ENCODE results near the gene MAPK1. TPM values are rescaled to one million over a fixed set of nuclear protein-coding genes. Genes with fewer than 3 reads are reported as not detected.
A peak's percentile ranks its signal among the peaks of the same experiment; 100 is the strongest.
"Not testable (repeated sequence)": the region's sequence is repeated elsewhere in the genome, so short reads cannot be mapped to it uniquely, and the experiment has no call there.

MAPK1 gene
- polyA plus RNA-seq, 1 experiment = 154 TPM

DNA sequence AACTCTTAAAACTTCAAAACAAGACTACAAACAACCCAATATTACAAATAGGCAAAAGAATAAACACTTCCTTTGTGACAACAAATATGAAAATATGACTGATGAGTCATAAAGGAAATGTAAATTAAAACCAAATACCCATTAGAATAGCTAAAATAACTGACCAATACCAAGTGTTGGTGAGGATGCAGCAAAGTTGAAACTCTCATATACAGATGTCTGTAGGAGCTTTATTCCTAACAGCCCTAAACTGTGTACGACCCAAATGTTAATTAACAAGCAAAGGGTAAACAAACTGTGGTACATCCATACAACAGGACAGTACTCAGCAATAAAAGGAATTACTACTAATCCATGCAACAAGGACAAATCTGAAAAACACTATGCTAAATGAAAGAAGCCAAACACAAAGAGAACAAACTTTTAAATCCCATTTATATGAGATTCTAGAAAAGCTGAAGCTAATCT is 43.0 kb downstream of the MAPK1 start:
- Histone ChIP-seq H3K27me3 (ENCODE audit: control insufficient read depth, insufficient read depth, low read length) (no peaks in the 10 kb centered on the region), H3K9me3 (ENCODE audit: control insufficient read depth, insufficient read depth, low read length) (no peaks in the 10 kb centered on the region; the same call in 1 of the 2 replicates), H3K4me3 (ENCODE audit: low read depth, low read length) (no peak overlapping the region), H3K27ac (ENCODE audit: low read depth, low read length) (no peak overlapping the region)
- ChIA-PET POLR2A (no interaction called here), CTCF (no interaction called here)
- TF ChIP-seq, protein P1, sequence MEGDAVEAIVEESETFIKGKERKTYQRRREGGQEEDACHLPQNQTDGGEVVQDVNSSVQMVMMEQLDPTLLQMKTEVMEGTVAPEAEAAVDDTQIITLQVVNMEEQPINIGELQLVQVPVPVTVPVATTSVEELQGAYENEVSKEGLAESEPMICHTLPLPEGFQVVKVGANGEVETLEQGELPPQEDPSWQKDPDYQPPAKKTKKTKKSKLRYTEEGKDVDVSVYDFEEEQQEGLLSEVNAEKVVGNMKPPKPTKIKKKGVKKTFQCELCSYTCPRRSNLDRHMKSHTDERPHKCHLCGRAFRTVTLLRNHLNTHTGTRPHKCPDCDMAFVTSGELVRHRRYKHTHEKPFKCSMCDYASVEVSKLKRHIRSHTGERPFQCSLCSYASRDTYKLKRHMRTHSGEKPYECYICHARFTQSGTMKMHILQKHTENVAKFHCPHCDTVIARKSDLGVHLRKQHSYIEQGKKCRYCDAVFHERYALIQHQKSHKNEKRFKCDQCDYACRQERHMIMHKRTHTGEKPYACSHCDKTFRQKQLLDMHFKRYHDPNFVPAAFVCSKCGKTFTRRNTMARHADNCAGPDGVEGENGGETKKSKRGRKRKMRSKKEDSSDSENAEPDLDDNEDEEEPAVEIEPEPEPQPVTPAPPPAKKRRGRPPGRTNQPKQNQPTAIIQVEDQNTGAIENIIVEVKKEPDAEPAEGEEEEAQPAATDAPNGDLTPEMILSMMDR (IDR thresholded peaks at IDR 0.05; ENCODE audit: low read depth, low read length) = no peak
- DNase-seq (ENCODE audit: low read depth, low spot score) = no peak

DNA sequence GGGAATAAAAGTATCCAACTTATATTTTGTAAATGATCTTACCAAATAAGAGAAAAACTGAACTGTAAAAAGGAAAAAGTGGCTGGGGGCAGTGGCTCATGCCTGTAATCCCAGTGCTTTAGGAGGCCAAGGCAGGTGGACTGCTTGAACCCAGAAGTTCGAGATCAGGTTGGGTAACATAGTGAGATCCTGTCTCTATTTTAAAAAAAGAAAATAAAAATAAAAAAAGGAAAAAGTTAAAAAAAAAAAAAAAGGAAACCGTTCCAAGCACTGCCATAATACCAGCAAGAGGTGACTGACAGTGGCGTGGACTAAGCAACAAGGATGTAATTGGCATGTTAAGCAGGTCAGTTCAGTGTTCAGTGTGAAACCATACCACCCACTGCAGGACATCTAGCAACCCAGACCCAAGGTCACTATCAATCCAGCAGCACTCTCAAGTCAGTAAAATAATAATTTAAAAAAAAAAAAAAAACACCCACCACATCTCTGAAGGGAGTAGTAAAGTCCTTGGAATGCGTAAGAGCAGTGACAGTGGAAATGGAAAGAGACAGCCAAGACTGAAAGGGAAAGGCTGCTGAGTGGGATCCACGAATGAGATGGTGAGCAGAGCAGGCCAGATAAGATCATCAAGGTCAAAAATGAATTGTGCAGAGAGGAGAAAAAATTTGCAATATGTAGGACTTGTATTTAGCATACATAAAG is 43.6 kb downstream of the MAPK1 start:
- H3K9me3 ChIP-seq (ENCODE audit: control insufficient read depth, insufficient read depth, low read length) = no peaks in the 10 kb centered on the region; the same call in 1 of the 2 replicates
- POLR2A ChIA-PET = no interaction called here
- no peak overlapping the region for H3K27ac ChIP-seq (ENCODE audit: low read depth, low read length)
- no peak overlapping the region for H3K4me3 ChIP-seq (ENCODE audit: low read depth, low read length)
- no peak for DNase-seq (ENCODE audit: low read depth, low spot score)
- H3K27me3 ChIP-seq (ENCODE audit: control insufficient read depth, insufficient read depth, low read length) = no peaks in the 10 kb centered on the region
- CTCF ChIA-PET = no interaction called here
- TF ChIP-seq, protein P1 (IDR thresholded peaks at IDR 0.05; ENCODE audit: low read depth, low read length) = no peak

DNA sequence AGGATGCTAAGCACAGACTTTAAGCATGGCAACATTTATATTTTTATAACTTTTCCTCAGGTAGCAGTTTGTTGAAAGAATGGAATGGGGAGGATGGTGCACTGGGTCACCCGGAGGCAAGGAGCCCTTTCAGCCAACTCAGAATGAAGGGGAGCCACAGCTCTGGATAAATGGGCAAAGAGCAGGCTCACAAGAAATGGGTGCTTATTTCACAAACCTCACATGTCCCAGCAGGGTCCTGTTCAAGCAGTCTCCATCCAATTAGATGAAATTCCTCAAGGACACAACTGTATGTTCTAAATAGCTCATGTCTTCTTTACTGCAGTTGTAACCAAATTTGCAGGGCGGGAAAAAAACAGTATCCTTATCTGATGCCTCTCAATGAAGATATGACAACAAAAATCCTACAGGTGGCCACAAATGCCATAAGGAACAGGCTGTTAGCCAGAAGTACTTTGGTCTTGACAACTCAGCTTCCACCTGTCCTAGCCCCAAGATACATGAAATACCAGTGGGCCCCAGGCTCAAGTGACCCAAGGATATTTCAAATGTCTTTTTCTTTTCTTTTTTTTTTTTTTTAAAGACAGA is 48.2 kb downstream of the MAPK1 start:
- no peak for DNase-seq (ENCODE audit: low read depth, low spot score)
- TF ChIP-seq, protein P1 (IDR thresholded peaks at IDR 0.05; ENCODE audit: low read depth, low read length) = no peak
- Histone ChIP-seq H3K27me3 (ENCODE audit: control insufficient read depth, insufficient read depth, low read length) (no peaks in the 10 kb centered on the region), H3K4me3 (ENCODE audit: low read depth, low read length) (no peak overlapping the region), H3K27ac (ENCODE audit: low read depth, low read length) (no peak overlapping the region), H3K9me3 (ENCODE audit: control insufficient read depth, insufficient read depth, low read length) (no peaks in the 10 kb centered on the region; the same call in 1 of the 2 replicates)
- POLR2A ChIA-PET = no interaction called here
- CTCF ChIA-PET = interaction anchor here (0.6 kb wide), 1 partner anchor 48 kb away, joined by 3 read pairs; the partner anchor contains the start of gene MAPK1

DNA sequence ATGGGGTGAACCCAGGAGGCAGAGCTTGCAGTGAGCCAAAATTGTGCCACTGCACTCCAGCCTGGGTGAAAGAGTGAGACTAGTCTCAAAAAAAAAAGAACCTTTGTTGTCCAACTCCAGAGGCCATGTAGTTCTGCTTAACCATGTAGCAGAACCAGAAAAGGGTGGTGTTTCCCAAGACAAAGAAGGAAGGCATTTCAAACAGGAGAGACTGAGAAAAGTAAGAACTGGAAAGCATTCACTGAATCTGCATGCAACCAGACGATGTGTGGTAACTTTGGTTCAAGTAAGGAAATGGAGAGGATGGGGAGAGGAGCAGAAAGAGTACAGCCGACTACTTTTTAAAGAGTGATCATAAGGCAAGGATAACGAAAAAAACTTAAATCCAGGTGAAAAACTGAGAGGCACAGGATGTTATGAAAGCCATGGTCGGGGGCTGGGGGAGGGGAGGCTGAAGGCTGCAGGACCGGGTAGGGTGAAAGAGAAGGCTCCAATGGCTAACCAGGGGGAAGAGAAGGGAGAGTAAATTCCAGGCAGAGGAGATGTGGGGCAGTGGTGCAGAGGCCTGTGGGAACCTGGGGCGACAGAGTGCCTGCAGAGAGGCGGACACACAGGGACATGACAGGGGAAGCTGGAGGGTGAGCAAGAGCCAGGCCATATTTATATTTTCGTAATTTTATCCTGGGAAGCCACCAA is 48.8 kb downstream of the MAPK1 start:
- no peak for DNase-seq (ENCODE audit: low read depth, low spot score)
- TF ChIP-seq, protein P1 (IDR thresholded peaks at IDR 0.05; ENCODE audit: low read depth, low read length) = no peak
- no peak overlapping the region for H3K4me3 ChIP-seq (ENCODE audit: low read depth, low read length)
- no peaks in the 10 kb centered on the region for H3K27me3 ChIP-seq (ENCODE audit: control insufficient read depth, insufficient read depth, low read length)
- ChIA-PET CTCF (no interaction called here), POLR2A (no interaction called here)
- H3K27ac ChIP-seq (ENCODE audit: low read depth, low read length) = no peak overlapping the region
- H3K9me3 ChIP-seq (ENCODE audit: control insufficient read depth, insufficient read depth, low read length) = no peaks in the 10 kb centered on the region; the same call in 1 of the 2 replicates

DNA sequence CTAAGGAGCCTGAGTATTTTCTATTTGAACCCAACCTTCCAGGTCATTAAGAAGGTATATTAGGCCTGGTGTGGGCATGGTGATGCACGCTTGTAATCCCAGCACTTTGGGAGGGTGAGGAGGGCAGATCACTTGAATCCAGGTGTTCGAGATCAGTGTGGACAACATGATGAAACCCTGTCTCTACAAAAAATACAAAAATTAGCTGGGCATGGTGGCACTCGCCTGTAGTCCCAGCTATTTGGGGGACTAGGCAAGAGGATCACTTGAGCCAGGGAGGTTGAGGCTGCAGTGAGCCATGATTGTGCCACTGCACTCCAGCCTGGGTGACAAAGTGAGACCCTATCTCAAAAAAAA is 50.0 kb downstream of the MAPK1 start:
- H3K9me3 ChIP-seq (ENCODE audit: control insufficient read depth, insufficient read depth, low read length); H3K27me3 ChIP-seq (ENCODE audit: control insufficient read depth, insufficient read depth, low read length); POLR2A ChIA-PET; CTCF ChIA-PET; H3K4me3 ChIP-seq (ENCODE audit: low read depth, low read length); DNase-seq (ENCODE audit: low read depth, low spot score): not testable (repeated sequence)
- peak overlapping the region; percentile 75 for H3K27ac ChIP-seq (ENCODE audit: low read depth, low read length)

Data from AG04450 (cell line).